HEK293 (cell line): ENCODE data around the gene RNF149.

ENCODE experiments used
- CTCF ChIA-PET: fragments of 350-600 bp; formaldehyde crosslinking; extraction: SDS; loops from one replicate; lab custom pipeline; 2021; ENCODE audit warnings: antibody characterized with exemption; lab: Yijun Ruan, JAX
- POLR2A ChIA-PET: fragments of 300-600 bp; formaldehyde crosslinking; extraction: SDS; loops from one replicate; lab custom pipeline; 2020; ENCODE audit warnings: antibody characterized with exemption, inconsistent platforms; lab: Yijun Ruan, JAX
- H3K27ac ChIP-seq: fragments of 200-500 bp; sonication (Bioruptor generic); 2 replicates; pipeline ENCODE4 v1.5.1; 2014; ENCODE audit warnings: low read depth, low read length, control low read depth, inconsistent platforms; ENCODE audit errors: extremely low read depth
- H3K36me3 ChIP-seq, 2 experiments: fragments of 200-500 bp in 1 of 2; sonication (Bioruptor generic) in 1 of 2; 1 replicate in 1 of 2; 2 replicates in 1 of 2; pipeline ENCODE4 v1.5.1; 2014 to 2017; ENCODE audit warnings: inconsistent platforms in 2 of 2, low read length in 2 of 2; ENCODE audit not compliant: control insufficient read depth in 2 of 2, insufficient read depth in 1 of 2
- H3K4me1 ChIP-seq: fragments of 200-500 bp; sonication (Bioruptor generic); 2 replicates; pipeline ENCODE4 v1.5.1; 2014; ENCODE audit warnings: mild to moderate bottlenecking, low read length, inconsistent platforms; ENCODE audit not compliant: control insufficient read depth, insufficient read depth
- H3K4me3 ChIP-seq: 2 replicates; pipeline ENCODE4 v1.5.1; 2011; ENCODE audit warnings: low read depth, mild to moderate bottlenecking, control low read depth, low read length, moderate library complexity
- H3K9me3 ChIP-seq: fragments of 200-500 bp; sonication (Bioruptor generic); 2 replicates; pipeline ENCODE4 v1.5.1; 2014; ENCODE audit warnings: low read depth, low read length, inconsistent platforms; ENCODE audit not compliant: control insufficient read depth, insufficient read depth
- HOXC10 ChIP-seq: sonication (generic); formaldehyde crosslinking; IDR thresholded peaks from 2 replicates; pipeline ENCODE4 v1.8.1; 2023; ENCODE audit warnings: mild to moderate bottlenecking, missing genetic modification reagents
- MZF1 ChIP-seq: fragments of 450-650 bp; formaldehyde crosslinking; IDR thresholded peaks from 2 replicates; pipeline ENCODE4 v1.5.1; 2017; ENCODE audit warnings: missing biosample characterization, missing genetic modification characterization, borderline replicate concordance
- TSHZ1 ChIP-seq: fragments of 450-650 bp; formaldehyde crosslinking; IDR thresholded peaks from 2 replicates; pipeline ENCODE4 v1.5.1; 2016; ENCODE audit warnings: missing biosample characterization, missing genetic modification characterization, borderline replicate concordance
- ZBTB10 ChIP-seq: fragments of 450-650 bp; formaldehyde crosslinking; IDR thresholded peaks from 2 replicates; pipeline ENCODE4 v1.5.1; 2016; ENCODE audit warnings: missing biosample characterization, missing genetic modification characterization
- ZFP3 ChIP-seq: fragments of 450-650 bp; formaldehyde crosslinking; IDR thresholded peaks from 2 replicates; pipeline ENCODE4 v1.5.1; 2016; ENCODE audit warnings: low read depth, missing biosample characterization, missing genetic modification characterization
- ZNF10 ChIP-seq: fragments of 450-650 bp; formaldehyde crosslinking; IDR thresholded peaks from 2 replicates; pipeline ENCODE4 v1.5.1; 2017; ENCODE audit warnings: missing biosample characterization, missing genetic modification characterization
- ZNF114 ChIP-seq: fragments of 450-650 bp; formaldehyde crosslinking; IDR thresholded peaks from 2 replicates; pipeline ENCODE4 v1.5.0; 2017; ENCODE audit warnings: missing biosample characterization, missing genetic modification characterization
- ZNF133 ChIP-seq: fragments of 450-650 bp; formaldehyde crosslinking; IDR thresholded peaks from 2 replicates; pipeline ENCODE4 v1.5.1; 2016; ENCODE audit warnings: missing biosample characterization, missing genetic modification characterization
- ZNF221 ChIP-seq: fragments of 450-650 bp; formaldehyde crosslinking; IDR thresholded peaks from 2 replicates; pipeline ENCODE4 v1.5.1; 2017; ENCODE audit warnings: missing biosample characterization, missing genetic modification characterization, borderline replicate concordance
- ZNF223 ChIP-seq: fragments of 450-650 bp; formaldehyde crosslinking; IDR thresholded peaks from 2 replicates; pipeline ENCODE4 v1.5.1; 2016; ENCODE audit warnings: missing biosample characterization, missing genetic modification characterization
- ZNF416 ChIP-seq: fragments of 450-650 bp; formaldehyde crosslinking; IDR thresholded peaks from 2 replicates; pipeline ENCODE4 v1.5.1; 2016; ENCODE audit warnings: missing biosample characterization, missing genetic modification characterization
- ZNF449 ChIP-seq: fragments of 450-650 bp; formaldehyde crosslinking; IDR thresholded peaks from 2 replicates; pipeline ENCODE4 v1.5.1; 2017; ENCODE audit warnings: missing biosample characterization, mild to moderate bottlenecking, missing genetic modification characterization, moderate library complexity
- ZNF501 ChIP-seq: fragments of 450-650 bp; formaldehyde crosslinking; IDR thresholded peaks from 2 replicates; pipeline ENCODE4 v1.5.1; 2016; ENCODE audit warnings: missing biosample characterization, missing genetic modification characterization
- ZNF514 ChIP-seq: fragments of 450-650 bp; formaldehyde crosslinking; IDR thresholded peaks from 2 replicates; pipeline ENCODE4 v1.5.1; 2016; ENCODE audit warnings: missing biosample characterization, missing genetic modification characterization
- ZNF530 ChIP-seq: fragments of 450-650 bp; formaldehyde crosslinking; IDR thresholded peaks from 2 replicates; pipeline ENCODE4 v1.5.1; 2016; ENCODE audit warnings: low read depth, missing biosample characterization, missing genetic modification characterization
- ZNF624 ChIP-seq: fragments of 450-650 bp; formaldehyde crosslinking; IDR thresholded peaks from 2 replicates; pipeline ENCODE4 v1.5.1; 2017; ENCODE audit warnings: missing biosample characterization, missing genetic modification characterization
- ZSCAN5A ChIP-seq: fragments of 450-650 bp; formaldehyde crosslinking; IDR thresholded peaks from 2 replicates; pipeline ENCODE4 v1.5.1; 2016; ENCODE audit warnings: missing biosample characterization, missing genetic modification characterization
- TF ChIP-seq, protein P1 (sequence below): fragments of 450-650 bp; formaldehyde crosslinking; IDR thresholded peaks from 2 replicates; pipeline ENCODE4 v1.5.1; 2017; ENCODE audit warnings: missing biosample characterization, missing genetic modification characterization
- TF ChIP-seq, protein P2 (sequence below): fragments of 450-650 bp; formaldehyde crosslinking; IDR thresholded peaks from 2 replicates; pipeline ENCODE4 v1.5.1; 2016; ENCODE audit warnings: missing biosample characterization, missing genetic modification characterization, low read depth

Gene RNF149

DNA sequence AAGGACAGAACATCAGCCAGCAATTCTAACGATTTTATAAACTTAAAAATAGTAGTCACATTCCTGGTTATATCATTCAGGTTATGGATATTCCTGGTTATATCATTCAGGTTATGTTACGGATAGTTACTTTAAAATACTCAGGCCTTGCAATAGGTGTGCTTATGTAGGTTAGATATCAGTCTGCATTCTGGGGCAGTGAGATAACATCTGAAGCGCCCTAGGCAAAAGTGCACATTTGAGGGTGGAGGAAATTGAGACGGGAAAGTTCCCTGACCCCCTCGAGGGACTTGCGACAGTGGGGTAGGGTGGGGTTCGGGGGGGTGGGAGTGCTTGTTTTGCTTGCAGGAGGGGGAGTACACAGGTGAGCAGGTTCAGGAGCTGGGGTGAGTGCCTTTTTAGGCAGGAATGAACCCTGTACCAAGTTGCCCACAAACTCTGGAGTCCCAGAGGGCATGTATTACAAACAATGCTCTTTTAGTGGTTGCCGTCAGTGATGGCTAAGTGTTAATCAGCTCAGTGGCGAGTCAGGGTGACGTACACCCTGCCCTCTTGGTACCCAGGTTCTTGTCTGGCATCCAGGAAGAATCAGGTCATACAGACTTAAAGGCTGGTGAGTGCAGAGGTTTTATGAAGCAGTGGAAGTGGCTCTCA is 47.0 kb upstream of the RNF149 start:
- no peak overlapping the region for H3K4me3 ChIP-seq
- POLR2A ChIA-PET: no interaction called here
- no peaks in the 10 kb centered on the region for H3K4me1 ChIP-seq
- no peaks in the 10 kb centered on the region for H3K9me3 ChIP-seq
- no peaks in the 10 kb centered on the region for H3K36me3 ChIP-seq
- H3K27ac ChIP-seq: no peak overlapping the region
- CTCF ChIA-PET: interaction anchor here (1.2 to 2.0 kb wide), 2 partner anchors 13 kb away, joined by 4 to 14 read pairs; no protein-coding TSS in a partner anchor
- no peak for TF ChIP-seq ZNF223 (tag by site-specific recombination)
- TF ChIP-seq TSHZ1: no peak
- no peak for TF ChIP-seq ZNF10 (tag by site-specific recombination)
- TF ChIP-seq, protein P1, sequence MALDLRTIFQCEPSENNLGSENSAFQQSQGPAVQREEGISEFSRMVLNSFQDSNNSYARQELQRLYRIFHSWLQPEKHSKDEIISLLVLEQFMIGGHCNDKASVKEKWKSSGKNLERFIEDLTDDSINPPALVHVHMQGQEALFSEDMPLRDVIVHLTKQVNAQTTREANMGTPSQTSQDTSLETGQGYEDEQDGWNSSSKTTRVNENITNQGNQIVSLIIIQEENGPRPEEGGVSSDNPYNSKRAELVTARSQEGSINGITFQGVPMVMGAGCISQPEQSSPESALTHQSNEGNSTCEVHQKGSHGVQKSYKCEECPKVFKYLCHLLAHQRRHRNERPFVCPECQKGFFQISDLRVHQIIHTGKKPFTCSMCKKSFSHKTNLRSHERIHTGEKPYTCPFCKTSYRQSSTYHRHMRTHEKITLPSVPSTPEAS: no peak
- TF ChIP-seq HOXC10: no peak
- TF ChIP-seq ZNF449 (tag by site-specific recombination): no peak
- no peak for TF ChIP-seq ZNF133 (tag by site-specific recombination)
- TF ChIP-seq ZNF624 (tag by site-specific recombination): no peak
- no peak for TF ChIP-seq ZNF221 (tag by site-specific recombination)
- TF ChIP-seq ZNF514 (tag by site-specific recombination): no peak
- TF ChIP-seq ZNF416 (tag by site-specific recombination): no peak
- no peak for TF ChIP-seq ZFP3 (tag by site-specific recombination)
- no peak for TF ChIP-seq ZNF501 (tag by site-specific recombination)
- TF ChIP-seq, protein P2, sequence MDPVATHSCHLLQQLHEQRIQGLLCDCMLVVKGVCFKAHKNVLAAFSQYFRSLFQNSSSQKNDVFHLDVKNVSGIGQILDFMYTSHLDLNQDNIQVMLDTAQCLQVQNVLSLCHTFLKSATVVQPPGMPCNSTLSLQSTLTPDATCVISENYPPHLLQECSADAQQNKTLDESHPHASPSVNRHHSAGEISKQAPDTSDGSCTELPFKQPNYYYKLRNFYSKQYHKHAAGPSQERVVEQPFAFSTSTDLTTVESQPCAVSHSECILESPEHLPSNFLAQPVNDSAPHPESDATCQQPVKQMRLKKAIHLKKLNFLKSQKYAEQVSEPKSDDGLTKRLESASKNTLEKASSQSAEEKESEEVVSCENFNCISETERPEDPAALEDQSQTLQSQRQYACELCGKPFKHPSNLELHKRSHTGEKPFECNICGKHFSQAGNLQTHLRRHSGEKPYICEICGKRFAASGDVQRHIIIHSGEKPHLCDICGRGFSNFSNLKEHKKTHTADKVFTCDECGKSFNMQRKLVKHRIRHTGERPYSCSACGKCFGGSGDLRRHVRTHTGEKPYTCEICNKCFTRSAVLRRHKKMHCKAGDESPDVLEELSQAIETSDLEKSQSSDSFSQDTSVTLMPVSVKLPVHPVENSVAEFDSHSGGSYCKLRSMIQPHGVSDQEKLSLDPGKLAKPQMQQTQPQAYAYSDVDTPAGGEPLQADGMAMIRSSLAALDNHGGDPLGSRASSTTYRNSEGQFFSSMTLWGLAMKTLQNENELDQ (tag by site-specific recombination): no peak
- TF ChIP-seq ZSCAN5A (tag by site-specific recombination): no peak
- TF ChIP-seq ZBTB10 (tag by site-specific recombination): no peak
- TF ChIP-seq ZNF114: no peak
- no peak for TF ChIP-seq ZNF530 (tag by site-specific recombination)
- no peak for TF ChIP-seq MZF1 (tag by site-specific recombination)
- TF ChIP-seq, all 188 proteins: peak for 0
